SK-N-SH (cell line): ENCODE results near the gene NAPG. TPM values are rescaled to one million over a fixed set of nuclear protein-coding genes. Genes with fewer than 3 reads are reported as not detected.

ENCODE experiments used
- CTCF ChIA-PET: fragments of 300-600, 350-600 bp; formaldehyde crosslinking; extraction: SDS; loops from one replicate; lab custom pipeline; 2021; lab: Yijun Ruan, JAX
- POLR2A ChIA-PET: fragments of 350-600 bp; sonication (Branson Sonifier 250); formaldehyde crosslinking; extraction: SDS; loops from one replicate; lab custom pipeline; 2020; ENCODE audit warnings: antibody characterized with exemption, inconsistent platforms; lab: Yijun Ruan, JAX
- DNase-seq: peaks from one replicate; pipeline ENCODE4 v3.0.0; 2012
- H2AFZ ChIP-seq: fragments of 200-600 bp; sonication (generic); 2 replicates; pipeline ENCODE4 v1.8.1; 2016; ENCODE audit warnings: antibody characterized with exemption, mild to moderate bottlenecking, low read depth
- H3F3A ChIP-seq: fragments of 200-600 bp; sonication (generic); replicated peaks from 2 replicates; pipeline ENCODE3; 2016; ENCODE audit warnings: antibody characterized with exemption, mild to moderate bottlenecking; ENCODE audit not compliant: insufficient read depth
- H3K27ac ChIP-seq, 2 experiments: fragments of 200-500 bp in 1 of 2; fragments of 200-600 bp in 1 of 2; sonication (Bioruptor generic) in 1 of 2; sonication (generic), shearing (Covaris generic) in 1 of 2; 2 replicates each; pipeline versions ENCODE4 v1.5.1 to v1.6.1; 2014 to 2016; ENCODE audit warnings: low read depth in 2 of 2, inconsistent platforms in 1 of 2, low read length in 1 of 2, mild to moderate bottlenecking in 1 of 2, mixed read lengths in 1 of 2
- H3K27me3 ChIP-seq: fragments of 200-600 bp; sonication (generic), shearing (Covaris generic); 2 replicates; pipeline ENCODE4 v1.6.1; 2016; ENCODE audit warnings: mixed run types; ENCODE audit not compliant: insufficient read depth
- H3K36me3 ChIP-seq, 2 experiments: fragments of 200-500 bp in 1 of 2; fragments of 200-600 bp in 1 of 2; sonication (Bioruptor generic) in 1 of 2; sonication (generic) in 1 of 2; replicated peaks in 1 of 2; 2 replicates each; pipeline versions ENCODE3 to v1.5.1; 2014 to 2016; ENCODE audit warnings: low read length in 1 of 2, mild to moderate bottlenecking in 1 of 2; ENCODE audit not compliant: insufficient read depth in 2 of 2, control insufficient read depth in 1 of 2
- H3K4me1 ChIP-seq, 2 experiments: fragments of 200-500 bp in 1 of 2; fragments of 200-600 bp in 1 of 2; sonication (Bioruptor generic) in 1 of 2; sonication (generic), shearing (Covaris generic) in 1 of 2; 2 replicates each; pipeline versions ENCODE4 v1.5.1 to v1.6.1; 2014 to 2016; ENCODE audit warnings: low read depth in 1 of 2, low read length in 1 of 2, mixed run types in 1 of 2; ENCODE audit not compliant: insufficient read depth in 2 of 2, control insufficient read depth in 1 of 2
- H3K4me2 ChIP-seq: fragments of 200-600 bp; sonication (generic), shearing (Covaris generic); 2 replicates; pipeline ENCODE4 v1.6.1; 2017; ENCODE audit warnings: mixed run types
- H3K4me3 ChIP-seq, 2 experiments: fragments of 200-500 bp in 1 of 2; fragments of 200-600 bp in 1 of 2; sonication (Bioruptor generic) in 1 of 2; sonication (generic), shearing (Covaris generic) in 1 of 2; 2 replicates each; pipeline versions ENCODE4 v1.5.1 to v1.8.1; 2014 to 2016; ENCODE audit warnings: low read depth in 2 of 2, inconsistent platforms in 1 of 2, low read length in 1 of 2, mild to moderate bottlenecking in 1 of 2, mixed read lengths in 1 of 2, moderate library complexity in 1 of 2
- H3K79me2 ChIP-seq: fragments of 200-600 bp; sonication (generic); 2 replicates; pipeline ENCODE4 v1.8.1; 2017; ENCODE audit warnings: mild to moderate bottlenecking; ENCODE audit not compliant: insufficient read depth
- H3K9ac ChIP-seq: fragments of 200-600 bp; sonication (generic); 2 replicates; pipeline ENCODE4 v1.6.1; 2017; ENCODE audit warnings: mixed run types
- H3K9me2 ChIP-seq: fragments of 200-600 bp; sonication (generic); 2 replicates; pipeline ENCODE4 v1.6.1; 2017; ENCODE audit warnings: mixed run types
- H3K9me3 ChIP-seq: fragments of 200-600 bp; sonication (generic); 2 replicates; pipeline ENCODE4 v1.6.1; 2017; ENCODE audit warnings: mixed run types, mild to moderate bottlenecking, moderate library complexity
- H4K20me1 ChIP-seq: fragments of 200-600 bp; sonication (generic); 2 replicates; pipeline ENCODE4 v1.6.1; 2017; ENCODE audit warnings: mild to moderate bottlenecking, mixed run types; ENCODE audit not compliant: insufficient read depth
- ELF1 ChIP-seq: IDR thresholded peaks from 2 replicates; pipeline ENCODE4 v1.4.0; 2012
- EZH2phosphoT487 ChIP-seq: fragments of 200-600 bp; sonication (generic); IDR thresholded peaks from 2 replicates; pipeline ENCODE4 v1.6.1; 2017; ENCODE audit warnings: low read depth, mixed run types, mild to moderate bottlenecking, antibody characterized with exemption, moderate library complexity, borderline replicate concordance
- FOXJ3 ChIP-seq: sonication (generic); formaldehyde crosslinking; IDR thresholded peaks from 2 replicates; pipeline ENCODE4 v1.5.1; 2020; ENCODE audit warnings: mild to moderate bottlenecking, missing genetic modification reagents
- GABPA ChIP-seq: IDR thresholded peaks from 2 replicates; pipeline ENCODE4 v1.4.0; 2012; ENCODE audit warnings: low read depth, mild to moderate bottlenecking
- GATA2 ChIP-seq: sonication (generic); formaldehyde crosslinking; IDR thresholded peaks from 2 replicates; pipeline ENCODE4 v1.5.0; 2020; ENCODE audit warnings: mild to moderate bottlenecking, missing genetic modification reagents
- JUND ChIP-seq: IDR thresholded peaks from 2 replicates; pipeline ENCODE4 v1.4.0; 2012
- MAX ChIP-seq: IDR thresholded peaks from 2 replicates; pipeline ENCODE4 v1.4.0; 2012; ENCODE audit warnings: low read depth
- MEF2A ChIP-seq: IDR thresholded peaks from 2 replicates; pipeline ENCODE4 v1.4.0; 2012; ENCODE audit warnings: low read depth, borderline replicate concordance
- NFIC ChIP-seq: IDR thresholded peaks from 2 replicates; pipeline ENCODE4 v1.4.0; 2012; ENCODE audit warnings: borderline replicate concordance
- PBX3 ChIP-seq: IDR thresholded peaks from 2 replicates; pipeline ENCODE4; 2012
- REST ChIP-seq: IDR thresholded peaks from 2 replicates; pipeline ENCODE4 v1.6.1; 2012; ENCODE audit warnings: mild to moderate bottlenecking, low read depth, low read length, moderate library complexity
- RXRA ChIP-seq: IDR thresholded peaks from 2 replicates; pipeline ENCODE4 v1.4.0; 2012; ENCODE audit warnings: low read depth, mild to moderate bottlenecking, borderline replicate concordance
- SMC3 ChIP-seq: IDR thresholded peaks from 2 replicates; pipeline ENCODE4 v1.6.1; 2012; ENCODE audit warnings: low read depth, low read length, improper control_type of control experiment
- TAF1 ChIP-seq: IDR thresholded peaks from 2 replicates; pipeline ENCODE4 v1.6.1; 2012; ENCODE audit warnings: low read depth, mild to moderate bottlenecking, low read length, moderate library complexity, borderline replicate concordance
- TCF12 ChIP-seq: IDR thresholded peaks from 2 replicates; pipeline ENCODE4 v1.4.0; 2012
- TEAD4 ChIP-seq: IDR thresholded peaks from 2 replicates; pipeline ENCODE4 v1.4.0; 2012; ENCODE audit warnings: mild to moderate bottlenecking, borderline replicate concordance; ENCODE audit not compliant: insufficient read depth
- ZBTB33 ChIP-seq: IDR thresholded peaks from 2 replicates; pipeline ENCODE4 v1.4.0; 2012; ENCODE audit warnings: low read depth, borderline replicate concordance
- WGBS: methylation state at CpG from one replicate; pipeline ENCODE4 v1.1.6; 2017; ENCODE audit warnings: low lambda C conversion rate; 5-methylcytosine and 5-hydroxymethylcytosine counted together
- polyA plus RNA-seq, 3 experiments: library from polyadenylated mRNA; depleted of rRNA; stranded (reverse); fragments of >200 nt; gene quantifications; 2 replicates each; pipeline ENCODE4 v1.2.3, GENCODE V29; 2012

Gene NAPG
- polyA plus RNA-seq, 1 of the 3 experiments (the other 2 are of a cell fraction) = 9.2 TPM

- Histone ChIP-seq H3K27me3 (no peaks in the 10 kb centered on the region; the same call in 1 of the 2 replicates), H3K4me3 (no peak overlapping the region), H3K79me2 (no peaks in the 10 kb centered on the region)
- TF ChIP-seq MAX (no peak), REST (no peak), RXRA (no peak), ZBTB33 (no peak), TCF12 (no peak), PBX3 (no peak), NFIC (no peak), JUND (no peak), ELF1 (no peak), EZH2phosphoT487 (no peak), GATA2 (CRISPR knock-in tag) (no peak), TEAD4 (no peak), SMC3 (no peak), FOXJ3 (CRISPR knock-in tag) (no peak), GABPA (no peak), MEF2A (no peak), TAF1 (no peak)
- TF ChIP-seq, all 33 proteins: peak for 0
- H3K36me3 ChIP-seq = no peaks in the 10 kb centered on the region
- no peaks in the 10 kb centered on the region for H4K20me1 ChIP-seq
- H3F3A ChIP-seq = no peaks in the 10 kb centered on the region
- no peak overlapping the region for H3K4me2 ChIP-seq
- no peak overlapping the region for H3K27ac ChIP-seq
- POLR2A ChIA-PET = no interaction called here
- no peaks in the 10 kb centered on the region for H3K9me3 ChIP-seq
- no peak overlapping the region for H3K9ac ChIP-seq
- peaks cover 0 to 11% of the 10 kb centered on the region in 2 experiments; a peak in 2 of 4 replicates for H3K4me1 ChIP-seq
- no peak for DNase-seq
- H3K9me2 ChIP-seq = no peaks in the 10 kb centered on the region
- 24% methylated on average over 3 of the region's 3 CpGs for WGBS
- no peak overlapping the region for H2AFZ ChIP-seq
- CTCF ChIA-PET = interaction anchor here (0.7 to 2.9 kb wide), 4 partner anchors 15 to 43 kb away, joined by 3 to 7 read pairs (median 4); no protein-coding TSS in a partner anchor
These were observed 48.5 kb upstream of the NAPG start for GRCh38 chr18:10477121-10477862.
